GM13977 (cell line): ENCODE data around the gene ADAMTS14.

ENCODE experiments used
- DNase-seq: peaks from one replicate; pipeline ENCODE4 v3.0.0; 2012; ENCODE audit warnings: low spot score
- in situ Hi-C: fragments of 300-500 bp; cut with MboI; formaldehyde crosslinking; loops from one replicate; pipeline ENCODE4 v1.12.0; 2022; ENCODE audit warnings: low sequenced_read_pairs, low pct_unique_long_range_greater_than_20kb, mixed read lengths, inconsistent platforms; ENCODE audit not compliant: unreplicated experiment
- TF ChIP-seq, protein P1 (sequence below): IDR thresholded peaks from 2 replicates; pipeline ENCODE4 v1.5.1; 2012; ENCODE audit warnings: mild to moderate bottlenecking, control low read depth; ENCODE audit not compliant: insufficient read depth; ENCODE audit errors: extremely low read depth, missing control alignments

The ADAMTS14 gene

DNA sequence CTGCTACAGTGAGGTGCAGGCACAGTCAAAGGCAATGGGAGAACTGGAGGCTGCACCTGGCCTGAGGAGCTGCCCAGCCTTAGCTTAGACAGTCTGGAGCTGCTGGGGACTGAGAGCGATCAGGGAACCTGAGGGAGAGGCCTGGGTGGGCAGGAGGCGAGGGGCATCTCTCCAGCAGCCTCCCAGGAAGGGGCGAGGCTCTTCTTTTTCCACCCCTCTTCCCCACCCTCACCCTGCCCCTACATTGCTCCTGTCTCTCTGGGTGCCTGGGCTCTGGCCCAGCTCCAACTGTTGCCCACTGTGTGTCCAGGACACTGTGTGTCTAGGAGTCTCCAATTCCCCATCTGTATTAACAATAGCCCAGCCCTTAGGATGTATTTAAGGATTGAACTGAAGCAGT lies 76.0 kb downstream of the ADAMTS14 start:
- TF ChIP-seq, protein P1, sequence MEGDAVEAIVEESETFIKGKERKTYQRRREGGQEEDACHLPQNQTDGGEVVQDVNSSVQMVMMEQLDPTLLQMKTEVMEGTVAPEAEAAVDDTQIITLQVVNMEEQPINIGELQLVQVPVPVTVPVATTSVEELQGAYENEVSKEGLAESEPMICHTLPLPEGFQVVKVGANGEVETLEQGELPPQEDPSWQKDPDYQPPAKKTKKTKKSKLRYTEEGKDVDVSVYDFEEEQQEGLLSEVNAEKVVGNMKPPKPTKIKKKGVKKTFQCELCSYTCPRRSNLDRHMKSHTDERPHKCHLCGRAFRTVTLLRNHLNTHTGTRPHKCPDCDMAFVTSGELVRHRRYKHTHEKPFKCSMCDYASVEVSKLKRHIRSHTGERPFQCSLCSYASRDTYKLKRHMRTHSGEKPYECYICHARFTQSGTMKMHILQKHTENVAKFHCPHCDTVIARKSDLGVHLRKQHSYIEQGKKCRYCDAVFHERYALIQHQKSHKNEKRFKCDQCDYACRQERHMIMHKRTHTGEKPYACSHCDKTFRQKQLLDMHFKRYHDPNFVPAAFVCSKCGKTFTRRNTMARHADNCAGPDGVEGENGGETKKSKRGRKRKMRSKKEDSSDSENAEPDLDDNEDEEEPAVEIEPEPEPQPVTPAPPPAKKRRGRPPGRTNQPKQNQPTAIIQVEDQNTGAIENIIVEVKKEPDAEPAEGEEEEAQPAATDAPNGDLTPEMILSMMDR, result no peak
- no peak for DNase-seq
- in situ Hi-C loops, result no loop called here

DNA sequence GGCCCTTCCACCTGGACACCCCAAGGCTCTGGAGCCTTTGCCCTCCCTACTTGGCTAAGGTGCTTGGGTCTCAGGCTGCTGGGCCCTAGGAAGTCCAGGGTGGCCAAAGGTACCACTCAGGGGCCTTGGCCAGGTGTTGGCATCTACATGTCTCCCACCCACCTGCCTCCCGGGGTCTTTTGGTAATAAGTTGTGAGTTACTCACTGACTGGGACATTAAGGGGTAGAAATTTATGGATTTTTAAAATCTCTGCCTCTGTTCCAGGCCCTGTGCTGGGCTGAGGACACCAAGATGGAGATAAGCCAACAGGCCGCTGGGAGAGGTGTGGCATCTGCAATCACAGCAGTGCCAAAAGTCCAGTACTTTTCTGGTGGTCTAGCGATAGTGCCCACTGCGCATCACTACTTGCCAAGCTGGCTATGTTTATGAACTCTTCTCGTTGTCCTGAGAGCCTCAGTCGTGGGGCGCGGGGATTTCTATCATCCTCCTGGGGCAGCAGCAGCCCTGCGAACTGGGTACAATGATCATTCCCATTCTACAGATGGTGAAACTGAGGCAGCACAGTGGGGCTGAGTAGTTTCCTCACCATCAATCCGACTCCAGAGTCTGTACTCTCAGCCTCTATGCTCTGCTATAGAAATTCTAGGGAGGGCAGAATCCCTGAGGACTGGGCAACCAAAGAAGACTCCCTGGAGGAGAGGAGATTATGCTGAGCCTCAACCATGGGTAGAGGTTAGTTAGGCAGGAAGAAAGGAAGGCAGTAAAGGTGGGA lies 76.7 kb downstream of the ADAMTS14 start:
- TF ChIP-seq, protein P1, result no peak
- in situ Hi-C loops, result no loop called here
- DNase-seq, result no peak

DNA sequence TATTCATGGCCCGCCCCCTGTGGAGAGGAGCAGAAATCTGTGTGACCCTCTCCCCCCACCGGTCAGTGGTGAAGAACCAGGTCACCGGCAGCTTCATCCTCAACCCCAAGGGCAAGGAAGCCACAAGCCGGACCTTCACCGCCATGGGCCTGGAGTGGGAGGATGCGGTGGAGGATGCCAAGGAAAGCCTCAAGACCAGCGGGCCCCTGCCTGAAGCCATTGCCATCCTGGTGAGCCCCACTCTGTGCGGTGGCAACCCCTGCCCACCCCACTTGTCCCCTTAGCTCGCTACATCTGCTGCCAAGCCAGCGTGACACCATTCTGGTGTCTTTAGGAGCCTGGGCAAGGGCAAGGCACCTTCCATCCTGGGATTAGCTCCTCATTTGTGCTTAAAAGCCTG lies 77.5 kb downstream of the ADAMTS14 start:
- DNase-seq, result no peak
- TF ChIP-seq, protein P1, result no peak
- in situ Hi-C loops, result no loop called here

DNA sequence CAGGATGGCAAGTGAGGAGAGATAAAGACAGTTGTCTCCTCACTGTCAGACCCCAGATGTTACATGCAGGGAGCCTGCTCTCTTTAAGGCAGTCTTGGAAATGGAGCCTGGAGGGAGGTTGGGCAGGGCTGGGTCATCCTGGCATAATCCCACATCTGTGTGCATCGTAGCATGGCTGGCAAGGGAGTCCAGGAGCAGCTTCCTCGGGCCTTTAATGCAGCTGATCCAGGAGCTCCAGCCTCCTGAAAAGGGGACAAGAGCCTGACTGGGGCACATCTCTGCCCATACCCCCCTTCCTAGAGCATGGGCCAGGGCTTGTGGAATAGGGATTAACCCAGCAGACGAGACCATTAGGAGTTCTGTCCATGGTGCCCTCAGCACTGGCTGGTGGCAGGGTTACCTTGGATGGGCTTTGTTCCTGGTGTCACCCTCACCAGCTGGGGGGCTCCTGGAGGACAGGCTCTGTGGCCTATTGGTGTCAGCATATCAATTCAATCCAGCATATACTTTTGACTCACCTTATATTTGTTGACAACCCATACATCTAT lies 77.9 kb downstream of the ADAMTS14 start:
- in situ Hi-C loops, result no loop called here
- TF ChIP-seq, protein P1, result no peak
- no peak for DNase-seq

DNA sequence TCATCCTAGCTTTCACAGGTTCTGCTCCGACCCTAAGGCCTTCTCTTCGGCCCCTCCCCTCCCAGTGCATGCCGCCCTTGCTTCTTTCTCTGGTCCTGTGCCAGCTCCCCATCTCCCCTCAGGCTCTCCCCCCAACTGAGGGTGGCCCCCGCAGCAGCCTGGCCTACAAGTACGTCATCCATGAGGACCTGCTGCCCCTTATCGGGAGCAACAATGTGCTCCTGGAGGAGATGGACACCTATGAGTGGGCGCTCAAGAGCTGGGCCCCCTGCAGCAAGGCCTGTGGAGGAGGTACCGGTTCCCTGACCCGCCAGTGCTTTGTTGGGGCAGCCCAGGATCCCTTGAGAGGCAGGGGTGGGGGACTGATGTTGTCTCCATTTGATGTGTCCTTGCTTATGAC lies 79.0 kb downstream of the ADAMTS14 start:
- DNase-seq, result no peak
- in situ Hi-C loops, result no loop called here
- TF ChIP-seq, protein P1, result no peak

DNA sequence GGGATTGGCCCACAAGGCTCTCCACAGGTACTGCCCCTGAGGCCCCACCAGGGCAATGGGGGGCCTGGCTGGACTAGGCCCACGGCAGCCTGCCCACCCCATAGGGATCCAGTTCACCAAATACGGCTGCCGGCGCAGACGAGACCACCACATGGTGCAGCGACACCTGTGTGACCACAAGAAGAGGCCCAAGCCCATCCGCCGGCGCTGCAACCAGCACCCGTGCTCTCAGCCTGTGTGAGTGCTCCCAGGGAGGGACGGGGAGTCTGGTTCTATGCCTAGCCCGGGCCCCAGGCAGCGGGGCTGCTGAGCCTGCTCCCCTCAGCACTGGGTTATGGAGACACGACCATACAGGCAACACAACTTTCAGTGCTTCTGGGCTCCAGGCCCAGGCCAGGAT lies 79.7 kb downstream of the ADAMTS14 start:
- TF ChIP-seq, protein P1, result no peak
- in situ Hi-C loops, result no loop called here
- DNase-seq, result no peak
